Adipocyte (in vitro differentiated cells): ENCODE data around the gene FAM153A.
"Not testable (repeated sequence)": the region's sequence is repeated elsewhere in the genome, so short reads cannot be mapped to it uniquely, and the experiment has no call there.

Source experiments
- DNase-seq: peaks from one replicate; pipeline ENCODE4 v3.0.0-alpha.2; 2015; ENCODE audit warnings: low read depth
- H3K27me3 ChIP-seq: replicated peaks from 2 replicates; pipeline ENCODE4 v1.7.0; 2013; ENCODE audit warnings: mild to moderate bottlenecking, low read length, moderate library complexity; ENCODE audit not compliant: control insufficient read depth, insufficient read depth
- H3K36me3 ChIP-seq: 2 replicates; pipeline ENCODE4 v1.7.0; 2013; ENCODE audit warnings: low read length, mild to moderate bottlenecking, moderate library complexity; ENCODE audit not compliant: control insufficient read depth, insufficient read depth, severe bottlenecking
- H3K4me1 ChIP-seq: 2 replicates; pipeline ENCODE4 v1.7.0; 2013; ENCODE audit warnings: mild to moderate bottlenecking, low read length, moderate library complexity; ENCODE audit not compliant: control insufficient read depth, insufficient read depth
- H3K4me3 ChIP-seq: 2 replicates; pipeline ENCODE4 v1.7.0; 2013; ENCODE audit warnings: mild to moderate bottlenecking, low read length, moderate library complexity
- H3K9ac ChIP-seq: 2 replicates; pipeline ENCODE4 v1.7.0; 2013; ENCODE audit warnings: mild to moderate bottlenecking, low read length, moderate library complexity
- H3K9me3 ChIP-seq: 2 replicates; pipeline ENCODE4 v1.7.0; 2013; ENCODE audit warnings: mild to moderate bottlenecking, low read length, moderate library complexity; ENCODE audit not compliant: control insufficient read depth

The FAM153A gene

GRCh38 chr5:177688091-177688490, 94.6 kb downstream of the FAM153A start:
- not testable (repeated sequence) for H3K27me3 ChIP-seq, H3K4me3 ChIP-seq, H3K9me3 ChIP-seq, H3K4me1 ChIP-seq, H3K9ac ChIP-seq, DNase-seq, H3K36me3 ChIP-seq

- H3K9me3 ChIP-seq, H3K27me3 ChIP-seq, DNase-seq, H3K4me3 ChIP-seq, H3K36me3 ChIP-seq, H3K4me1 ChIP-seq, H3K9ac ChIP-seq: not testable (repeated sequence)
Measured at GRCh38 chr5:177681920-177682319, 100.8 kb downstream of the FAM153A start.
